Activated T-cell treated with anti-CD3 and anti-CD28 coated beads for 24 hours (primary cell): ENCODE measurements around the gene TAC4.
"Not testable (repeated sequence)": the region's sequence is repeated elsewhere in the genome, so short reads cannot be mapped to it uniquely, and the experiment has no call there.

Source experiments
- DNase-seq: peaks from one replicate; pipeline ENCODE4 v3.0.0-alpha.2; 2020; ENCODE audit warnings: low read depth

Gene TAC4

DNA sequence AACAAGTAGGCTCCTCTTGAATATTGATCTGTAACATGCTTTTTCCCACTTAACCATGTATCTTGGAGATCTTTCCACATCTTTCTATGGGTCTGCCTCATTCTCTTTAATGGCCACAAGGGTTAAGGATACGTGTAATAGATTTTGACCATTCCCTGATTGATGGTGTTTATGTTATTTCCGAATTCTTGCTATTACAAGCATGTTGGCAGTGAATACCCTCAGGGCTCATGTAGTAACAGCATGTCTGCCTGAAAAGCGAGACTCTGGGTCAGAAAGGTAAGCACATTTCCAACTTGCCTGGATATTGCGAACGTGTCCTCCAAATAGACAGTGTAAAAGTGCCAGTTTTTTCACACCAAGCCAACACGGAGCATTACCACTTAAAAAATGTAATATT, 5.0 kb downstream of the TAC4 start:
- no peak for DNase-seq

DNA sequence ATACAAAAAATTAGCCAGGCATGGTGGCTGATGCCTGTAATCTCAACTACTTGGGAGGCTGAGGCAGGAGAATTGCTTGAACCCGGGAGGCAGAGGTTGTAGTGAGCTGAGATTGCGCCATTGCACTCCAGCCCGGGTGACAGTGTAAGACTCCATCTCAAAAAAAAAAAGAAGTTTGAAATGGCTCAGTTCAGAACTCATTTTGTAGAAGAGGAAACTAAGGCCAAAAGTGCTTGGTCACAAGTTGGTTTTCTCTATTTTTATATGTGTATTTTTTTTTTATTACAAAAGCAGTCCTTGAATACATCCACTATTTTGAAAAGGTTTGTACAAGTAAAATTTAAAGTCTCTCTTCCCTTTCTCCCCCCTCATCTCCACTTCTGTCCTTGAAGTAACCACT, 5.5 kb downstream of the TAC4 start:
- DNase-seq: no peak

DNA sequence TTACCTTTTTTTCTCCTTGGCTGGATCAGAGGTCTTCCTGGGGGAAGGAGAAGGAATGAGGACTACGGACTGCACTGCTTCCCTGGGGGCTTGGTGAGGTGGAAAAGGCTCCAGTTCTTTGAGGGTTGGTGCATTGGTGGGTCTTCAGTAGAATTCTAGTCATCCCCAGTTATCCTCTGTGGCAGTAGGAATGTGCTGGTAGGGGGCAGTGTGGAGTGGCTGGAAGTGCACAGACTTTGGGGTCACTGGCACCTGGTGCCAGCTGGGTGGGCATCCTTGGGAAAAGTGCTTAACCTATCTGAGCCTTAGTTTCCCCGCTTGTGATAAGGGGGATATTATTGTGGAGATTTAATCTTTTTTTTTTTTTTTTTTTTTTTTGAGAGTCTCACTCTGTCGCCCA, 6.3 kb downstream of the TAC4 start:
- no peak for DNase-seq

DNA sequence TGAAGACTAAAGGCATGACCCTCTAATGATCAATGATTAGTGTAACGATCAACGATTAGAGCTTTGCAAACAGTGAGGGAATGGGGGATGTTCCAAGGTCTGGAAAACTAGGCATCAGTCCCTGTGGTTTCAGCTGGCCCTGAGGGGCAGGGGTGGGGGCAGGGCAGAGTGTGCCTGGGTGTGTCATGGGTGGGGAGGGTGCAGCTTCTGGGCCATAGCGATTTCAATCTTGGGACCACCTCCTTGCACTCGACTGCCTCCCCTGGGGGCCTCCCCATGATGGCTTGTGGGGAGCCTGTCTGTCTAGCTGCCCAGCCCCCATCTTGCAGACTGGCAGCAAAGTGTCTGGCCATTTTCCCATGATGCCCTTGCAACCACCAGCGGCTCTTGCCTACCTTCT, 8.4 kb downstream of the TAC4 start:
- no peak for DNase-seq

DNA sequence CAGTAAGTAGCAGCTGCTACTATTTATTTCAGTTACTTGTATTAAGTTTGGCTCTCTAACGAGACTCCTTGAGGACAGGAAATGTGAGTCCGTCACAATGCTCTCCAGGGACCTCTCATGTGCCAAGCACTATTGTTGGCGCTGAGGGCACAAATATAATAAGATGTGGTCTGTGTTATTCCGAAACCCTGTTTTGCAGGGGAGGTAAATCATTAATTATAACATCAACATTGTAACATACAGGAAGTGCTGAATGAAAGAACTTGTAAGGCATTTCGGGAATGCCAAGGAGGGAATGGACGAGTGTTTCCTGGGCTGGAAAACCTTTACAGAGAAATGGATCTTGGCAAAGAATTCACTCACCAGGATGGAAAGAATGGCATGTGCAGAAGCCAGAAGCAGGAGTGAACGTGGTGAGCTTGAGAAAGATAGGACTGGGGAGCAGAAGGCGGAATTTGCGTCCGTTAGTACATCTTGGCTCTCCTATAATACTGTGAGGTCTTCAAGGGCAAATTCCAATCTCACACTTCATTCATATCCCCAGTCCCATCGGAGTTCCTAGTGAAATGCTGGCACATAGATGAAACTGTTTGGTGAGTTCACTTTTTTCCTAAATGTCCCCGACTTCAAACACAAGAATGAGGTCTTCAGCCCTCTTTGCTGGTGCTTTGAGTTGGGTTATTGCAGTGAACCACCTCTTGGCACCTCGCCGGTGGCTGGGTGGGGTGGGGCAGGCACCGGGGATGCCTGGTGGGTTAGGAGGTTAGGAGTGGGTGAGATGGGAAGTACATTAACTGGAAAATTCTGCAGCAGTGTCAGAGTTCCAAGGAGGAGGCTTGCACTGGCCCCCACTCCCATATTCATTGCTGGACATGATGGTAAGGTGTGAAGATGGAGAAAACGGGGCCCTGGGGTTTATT, 11.5 kb downstream of the TAC4 start:
- no peak for DNase-seq

GRCh38 chr17:49835472-49835871, 12.4 kb downstream of the TAC4 start:
- DNase-seq: no peak

DNA sequence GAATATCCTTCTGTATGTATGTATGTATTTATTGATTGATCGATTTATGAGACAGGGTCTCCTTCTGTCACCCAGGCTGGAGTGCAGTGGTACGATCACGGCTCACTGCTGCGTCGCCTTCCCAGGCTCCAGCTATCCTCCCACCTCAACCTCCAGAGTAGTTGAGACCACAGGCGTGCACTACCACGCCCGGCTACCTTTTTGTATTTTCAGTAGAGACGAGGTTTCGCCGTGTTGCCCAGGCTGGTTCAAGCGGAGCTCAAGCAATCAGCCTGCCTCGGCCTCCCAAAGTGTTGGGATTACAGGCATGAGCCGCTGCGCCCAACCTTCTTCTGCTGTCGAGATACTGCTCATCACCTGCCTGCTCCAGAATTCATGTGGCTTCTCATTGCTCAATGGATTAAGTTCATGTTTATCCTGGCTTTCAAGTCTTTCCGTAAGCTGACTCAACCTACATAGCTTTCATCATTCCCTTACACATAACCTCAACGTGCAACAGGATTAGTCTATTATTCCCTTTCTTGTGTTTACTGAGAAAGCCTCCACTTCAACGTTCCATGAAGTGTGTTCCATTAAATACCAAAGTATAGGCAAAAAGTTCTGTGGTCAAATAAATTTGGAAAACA, 13.6 kb downstream of the TAC4 start:
- DNase-seq: no peak

GRCh38 chr17:49832840-49833599, 14.8 kb downstream of the TAC4 start:
- DNase-seq: no peak

DNA sequence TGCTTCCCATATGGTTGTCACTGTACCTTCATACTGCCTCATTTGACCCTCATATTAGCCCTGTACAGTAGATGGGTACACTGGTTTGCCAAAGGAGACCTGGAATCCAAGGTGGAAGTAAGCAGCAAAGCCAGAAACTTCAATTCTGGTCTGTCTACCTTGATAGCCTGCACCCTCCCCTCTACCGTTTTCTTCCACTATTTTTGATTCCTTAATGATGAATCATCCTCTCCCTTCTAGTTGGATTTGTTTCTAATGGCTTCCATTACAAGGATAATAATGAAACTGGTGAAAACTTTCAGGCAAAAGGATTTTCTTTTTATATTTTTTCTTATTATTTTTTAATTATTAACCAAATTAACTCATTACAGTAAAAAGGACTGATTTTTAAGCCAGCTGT, 17.3 kb downstream of the TAC4 start:
- DNase-seq: no peak

DNA sequence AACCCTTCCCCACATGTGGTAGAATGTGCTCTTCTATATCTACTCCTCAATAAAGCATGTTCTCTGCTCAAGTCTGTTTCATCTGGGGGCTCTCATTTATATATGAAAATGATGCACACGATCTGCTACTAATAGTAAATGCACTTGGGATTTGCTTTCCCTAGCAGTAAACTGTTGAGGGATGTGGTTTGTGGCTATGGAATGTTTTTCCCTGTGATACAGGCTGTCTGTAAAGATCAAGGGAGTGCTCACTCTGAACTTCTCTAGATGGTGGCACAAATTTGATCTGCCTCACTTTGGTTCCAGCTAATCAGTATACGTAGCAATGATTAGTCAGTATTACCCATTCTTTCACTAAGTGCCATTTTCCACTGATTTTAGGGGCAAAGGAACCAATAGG, 18.8 kb downstream of the TAC4 start:
- no peak for DNase-seq

DNA sequence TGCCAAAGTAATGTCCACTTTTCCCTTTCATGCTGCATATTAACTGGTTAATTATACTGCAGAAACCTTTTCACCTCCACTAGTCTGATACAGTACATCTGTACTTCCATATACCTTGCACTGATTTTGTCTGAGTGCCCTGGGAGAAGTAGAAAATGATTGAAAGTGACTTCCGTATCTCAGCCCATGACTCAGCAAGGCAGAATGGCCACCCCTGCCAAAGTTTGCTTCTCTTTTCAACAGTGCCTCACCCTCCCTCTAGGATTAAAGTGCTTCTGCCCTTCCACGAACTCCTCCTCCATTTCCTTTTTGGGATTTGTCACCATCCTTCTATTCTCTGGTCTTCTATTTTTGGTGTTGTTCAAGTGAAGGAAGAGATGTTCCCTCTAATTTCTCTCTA, 19.5 kb downstream of the TAC4 start:
- DNase-seq: not testable (repeated sequence)

GRCh38 chr17:49825645-49826044, 22.2 kb downstream of the TAC4 start:
- no peak for DNase-seq

DNA sequence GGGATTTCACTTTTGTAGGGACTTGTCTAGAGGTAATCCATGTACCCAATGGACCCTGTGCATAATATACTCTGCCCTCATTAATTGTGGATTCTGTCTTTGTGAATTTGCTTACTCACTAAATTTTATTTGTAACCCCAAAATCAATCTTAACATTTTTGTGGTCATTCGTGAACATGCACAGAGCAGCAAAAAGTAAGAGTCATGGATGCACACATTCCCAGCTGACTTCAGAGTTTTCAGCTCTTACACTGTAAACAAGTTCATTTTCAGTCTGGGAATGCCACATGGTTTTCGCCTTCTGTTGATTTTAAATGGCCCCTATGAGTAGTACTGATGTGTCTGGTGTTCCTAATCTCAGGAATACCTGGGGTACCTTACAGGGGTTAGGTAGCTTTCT, 24.3 kb downstream of the TAC4 start:
- DNase-seq: no peak

- DNase-seq: no peak
Observed at GRCh38 chr17:49822829-49823228, 25.0 kb downstream of the TAC4 start.

GRCh38 chr17:49821916-49822315, 26.0 kb downstream of the TAC4 start:
- no peak for DNase-seq

DNA sequence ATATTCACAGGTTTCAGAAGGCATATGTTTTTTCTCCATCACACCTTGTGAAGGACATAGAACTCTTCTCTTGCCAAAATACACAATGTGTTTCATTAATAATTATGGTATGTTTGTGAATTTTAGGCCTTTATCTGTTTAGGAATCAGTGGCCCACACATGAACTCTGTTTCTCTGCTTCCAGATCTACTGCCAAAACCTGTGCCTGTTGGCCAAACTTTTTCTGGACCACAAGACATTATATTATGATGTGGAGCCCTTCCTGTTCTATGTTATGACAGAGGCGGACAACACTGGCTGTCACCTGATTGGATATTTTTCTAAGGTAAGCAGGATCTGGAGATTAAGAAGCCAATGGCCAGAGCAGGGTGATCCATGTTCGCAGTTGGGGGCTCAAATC, 26.4 kb downstream of the TAC4 start:
- DNase-seq: no peak

DNA sequence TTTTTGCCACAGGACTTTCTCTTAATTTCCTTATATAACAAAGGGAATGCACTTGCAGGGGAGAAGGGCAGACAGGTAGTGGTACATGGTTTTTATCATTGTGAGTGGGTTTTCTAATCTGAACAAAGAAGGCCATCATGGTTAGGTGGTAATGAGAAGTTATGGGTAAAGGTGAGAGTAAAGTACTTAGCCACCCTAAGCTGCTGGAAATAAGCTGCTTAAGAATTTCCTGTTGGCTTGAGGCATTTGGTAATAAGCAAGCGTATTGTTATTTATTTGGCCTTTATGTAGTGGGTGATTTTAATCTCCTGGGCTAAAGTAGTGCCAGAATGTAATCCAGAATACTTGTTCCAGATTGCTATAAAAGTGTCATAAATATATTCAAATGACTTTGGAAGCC, 27.1 kb downstream of the TAC4 start:
- DNase-seq: no peak

DNA sequence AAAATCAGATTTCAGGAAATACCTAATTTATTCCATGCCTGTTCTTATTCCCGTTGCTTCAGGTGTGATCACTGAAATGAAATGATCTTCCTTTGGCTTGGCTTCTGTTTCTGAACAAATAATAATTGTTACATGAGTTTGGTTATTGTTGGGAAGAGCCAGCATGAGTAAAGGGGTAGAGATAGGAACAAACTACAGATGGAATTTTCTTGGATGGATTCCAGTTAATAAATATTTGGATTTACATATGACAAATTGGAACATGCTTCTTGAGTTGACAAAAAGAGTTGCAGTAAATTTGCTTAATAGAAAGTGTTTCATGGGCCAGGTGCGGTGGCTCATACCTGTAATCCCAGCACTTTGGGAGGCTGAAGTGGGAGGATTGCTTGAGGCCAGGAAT, 28.2 kb downstream of the TAC4 start:
- no peak for DNase-seq

- no peak for DNase-seq
Observed at GRCh38 chr17:49819138-49819537, 28.7 kb downstream of the TAC4 start.

- peak; percentile 20 for DNase-seq
Observed at GRCh38 chr17:49817993-49818392, 29.9 kb downstream of the TAC4 start.

DNA sequence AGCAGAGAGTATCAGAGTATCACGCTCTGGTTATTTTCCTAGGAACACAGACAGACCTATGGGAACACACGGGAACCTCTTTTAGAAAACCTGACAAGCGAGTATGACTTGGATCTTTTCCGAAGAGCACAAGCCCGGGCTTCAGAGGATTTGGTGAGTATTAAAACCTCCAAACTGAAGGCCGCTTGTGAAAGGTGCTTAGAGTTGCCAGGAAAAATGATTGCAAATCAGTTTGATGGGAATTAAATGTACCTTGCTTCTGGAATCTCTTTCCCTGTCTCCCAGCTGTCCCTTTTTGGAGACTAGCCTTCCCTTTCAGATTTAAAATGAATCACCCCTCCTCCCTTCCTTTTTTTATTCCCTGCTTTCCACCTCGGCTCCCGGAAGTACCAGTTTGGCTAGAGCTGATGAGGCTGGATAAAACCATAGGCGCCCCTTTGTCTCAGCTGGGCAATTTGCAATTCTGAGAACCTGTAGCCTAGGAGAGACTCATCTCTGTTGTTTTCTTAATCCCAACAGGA, 32.0 kb downstream of the TAC4 start:
- no peak for DNase-seq

DNA sequence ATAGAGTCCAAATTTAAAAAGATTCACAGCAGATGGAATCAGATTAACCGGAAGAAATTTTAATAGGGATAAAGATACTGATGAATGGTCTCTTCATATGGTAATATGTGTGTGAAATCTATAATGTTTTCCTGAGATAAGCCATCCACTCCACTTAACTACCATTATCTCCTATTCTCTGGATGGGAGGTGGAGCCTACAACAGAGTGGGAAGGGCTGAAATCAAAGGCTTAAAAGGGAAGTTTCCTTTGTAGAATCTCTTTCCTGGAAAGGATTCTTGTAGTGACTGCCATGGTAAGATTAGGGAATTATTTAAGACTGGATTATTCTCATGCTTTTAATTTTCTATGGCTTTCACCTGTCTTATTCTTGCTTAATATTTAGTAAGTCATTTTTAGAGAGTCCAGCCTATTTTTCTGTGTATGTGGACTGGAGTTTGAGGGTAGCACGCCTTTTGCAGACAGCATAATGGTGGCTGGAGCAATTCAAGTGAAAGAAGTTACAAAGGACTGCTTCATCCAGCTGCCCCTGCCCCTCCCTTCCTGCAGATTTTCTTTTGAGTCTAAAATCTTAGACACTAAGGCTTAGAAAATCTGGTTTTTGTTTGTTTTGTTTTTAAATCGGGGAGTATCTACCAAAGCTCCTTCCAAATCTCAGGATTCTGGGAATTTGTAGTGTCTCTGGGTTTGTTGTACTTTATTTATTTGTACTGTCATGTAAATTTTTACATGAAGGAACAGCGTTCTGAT, 32.9 kb downstream of the TAC4 start:
- no peak for DNase-seq
